Measurements from ENCODE around the gene DROSHA.

DROSHA gene

GRCh38 chr5:31355337-31355736 is 176.6 kb downstream of the DROSHA start:
- FAIRE-seq (no peak), DNase-seq (ENCODE audit: low spot score) (no peak)

Measured in RCC 7860 (cell line).